ENCODE data around the gene DMBT1.

Gene DMBT1

DNA sequence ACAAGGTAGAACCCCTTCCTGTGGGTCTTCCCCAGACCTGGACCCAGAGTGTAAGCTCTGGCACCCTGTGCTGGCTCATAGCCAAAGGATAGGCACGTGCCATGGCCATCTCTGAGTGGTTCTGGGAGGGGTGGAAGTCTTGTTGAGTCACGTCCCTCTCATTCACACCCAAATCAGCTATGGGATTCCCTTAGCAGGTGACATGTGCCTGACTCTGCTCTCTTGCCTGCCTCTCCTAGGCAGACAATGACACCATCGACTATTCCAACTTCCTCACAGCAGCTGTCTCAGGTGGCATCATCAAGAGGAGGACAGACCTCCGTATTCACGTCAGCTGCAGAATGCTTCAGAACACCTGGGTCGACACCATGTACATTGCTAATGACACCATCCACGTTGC lies 79.2 kb downstream of the DMBT1 start:
- no peak overlapping the region for H3K4me3 ChIP-seq
- H3K27ac ChIP-seq, result no peak overlapping the region

DNA sequence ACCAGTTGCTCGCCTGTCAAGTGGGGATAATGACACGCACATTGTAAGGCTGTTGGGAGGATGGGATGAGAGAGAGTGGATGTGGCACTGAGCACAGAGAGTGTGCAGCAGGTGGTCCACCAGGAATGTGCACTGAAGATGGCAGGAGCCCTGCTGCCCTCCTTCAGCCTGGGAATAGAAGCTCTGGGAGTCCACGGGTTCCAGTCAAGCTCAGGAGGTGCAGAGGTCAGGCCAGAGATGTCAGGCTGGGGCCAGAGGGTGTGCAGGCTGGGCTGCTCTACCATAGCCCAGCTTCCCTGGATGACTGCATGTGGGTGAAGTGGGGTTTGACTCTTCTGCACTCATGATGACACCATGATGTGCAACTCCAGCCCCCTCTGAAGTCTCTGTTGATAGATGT lies 80.4 kb downstream of the DMBT1 start:
- Histone ChIP-seq H3K4me3 (no peak overlapping the region), H3K27ac (no peak overlapping the region)

DNA sequence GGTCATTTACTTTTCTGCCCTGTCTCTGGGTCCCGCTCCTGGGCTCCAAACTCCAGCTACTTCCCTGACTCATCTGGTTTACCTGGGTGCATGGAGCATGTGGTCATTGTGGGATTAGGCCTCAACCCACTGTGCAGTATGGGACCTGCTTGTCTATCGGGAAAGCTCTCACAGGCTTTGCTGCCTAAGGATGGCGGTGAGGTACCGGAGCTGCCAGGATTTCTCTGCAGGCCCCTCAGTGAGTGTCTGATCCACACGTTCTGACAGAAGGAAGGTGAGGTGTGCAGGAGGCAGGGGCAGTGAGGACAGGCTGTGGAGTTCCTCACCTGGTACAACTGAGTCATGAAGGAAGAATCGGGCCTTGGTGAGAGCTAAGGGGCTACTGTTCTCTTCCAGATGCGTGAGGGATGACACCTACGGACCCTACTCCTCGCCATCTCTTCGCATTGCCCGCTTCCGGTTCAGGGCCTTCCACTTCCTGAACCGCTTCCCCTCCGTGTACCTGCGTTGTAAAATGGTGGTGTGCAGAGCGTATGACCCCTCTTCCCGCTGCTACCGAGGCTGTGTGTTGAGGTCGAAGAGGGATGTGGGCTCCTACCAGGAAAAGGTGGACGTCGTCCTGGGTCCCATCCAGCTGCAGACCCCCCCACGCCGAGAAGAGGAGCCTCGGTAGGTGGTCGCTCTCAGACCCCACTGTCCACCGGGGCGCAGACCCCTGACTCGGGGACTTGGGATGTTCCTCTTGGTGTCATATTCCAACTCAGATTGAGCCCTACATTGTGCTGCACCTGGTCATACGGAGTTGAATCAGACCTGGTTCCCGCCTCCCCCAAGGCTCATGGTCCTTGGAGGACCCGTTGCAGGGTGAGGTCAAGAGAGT lies 82.4 kb downstream of the DMBT1 start:
- Histone ChIP-seq H3K4me3 (no peak overlapping the region), H3K27ac (no peak overlapping the region)

DNA sequence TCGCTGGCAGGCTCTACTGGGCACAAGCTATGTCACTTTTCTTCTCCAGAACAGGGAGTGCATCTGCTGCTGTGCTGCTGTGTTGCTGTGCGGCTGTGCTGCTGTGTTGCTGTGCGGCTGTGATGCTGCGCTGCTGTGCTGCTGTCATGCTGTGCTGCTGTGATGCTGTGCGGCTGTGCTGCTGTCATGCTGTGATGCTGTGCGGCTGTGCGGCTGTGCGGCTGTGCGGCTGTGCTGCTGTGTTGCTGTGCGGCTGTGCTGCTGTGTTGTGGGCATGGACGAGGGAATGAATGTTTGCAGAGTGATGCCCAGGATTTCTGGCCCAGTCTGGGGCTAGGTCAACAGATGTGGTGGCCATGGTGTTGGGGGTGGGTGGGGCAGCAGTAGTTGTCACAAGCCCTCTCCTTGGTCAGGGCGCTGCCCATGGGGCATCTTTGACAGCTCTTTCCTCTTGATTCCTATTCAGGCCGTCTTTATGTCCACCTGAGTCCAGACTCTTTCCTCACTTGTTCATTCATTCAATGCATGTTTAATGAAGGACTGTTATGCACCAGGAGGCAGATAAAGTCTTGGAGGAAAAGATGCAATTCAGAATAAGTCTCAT lies 83.5 kb downstream of the DMBT1 start:
- H3K4me3 ChIP-seq, result no peak overlapping the region
- no peak overlapping the region for H3K27ac ChIP-seq

DNA sequence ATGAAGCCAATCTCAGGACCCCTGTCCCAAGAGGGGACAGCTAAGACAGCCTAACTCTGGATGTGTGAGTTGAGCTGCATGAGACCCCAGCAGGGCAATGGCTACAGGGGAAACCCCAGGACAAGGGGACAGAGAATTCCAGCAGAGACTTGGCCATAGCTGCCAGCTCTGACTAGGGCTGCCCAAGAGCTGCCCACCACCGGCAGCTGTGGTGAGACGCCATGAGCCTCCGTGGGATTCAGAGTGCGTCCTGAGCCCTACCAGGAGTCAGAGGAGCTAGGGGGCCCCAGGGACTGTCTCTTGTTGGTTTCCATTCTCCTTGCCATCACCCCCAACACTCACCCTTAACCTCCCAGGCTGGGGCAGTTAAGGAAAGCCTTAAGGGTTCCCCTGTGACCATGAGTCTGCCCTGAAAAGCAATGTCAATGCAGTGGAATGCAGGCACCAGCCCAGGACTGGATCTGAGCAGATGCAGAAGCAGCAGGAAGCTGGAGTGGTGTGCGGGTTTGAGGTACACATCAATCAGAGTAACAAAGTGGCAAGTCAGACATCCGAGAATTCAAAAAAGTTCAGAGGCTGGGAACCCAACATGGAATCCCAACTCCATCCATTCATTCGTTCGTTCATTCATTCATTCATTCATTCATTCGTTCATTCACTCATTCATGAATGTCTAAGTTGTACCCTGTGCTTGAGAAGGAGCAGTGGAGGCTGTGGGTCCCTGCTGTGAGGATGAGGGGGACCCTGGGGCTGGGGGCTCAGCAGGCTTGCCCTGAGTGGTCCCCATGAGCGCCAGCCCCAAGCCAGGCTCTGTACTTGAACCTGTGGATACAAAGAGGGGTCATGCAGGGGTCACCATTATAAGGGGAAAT lies 86.2 kb downstream of the DMBT1 start:
- no peak overlapping the region for H3K27ac ChIP-seq

DNA sequence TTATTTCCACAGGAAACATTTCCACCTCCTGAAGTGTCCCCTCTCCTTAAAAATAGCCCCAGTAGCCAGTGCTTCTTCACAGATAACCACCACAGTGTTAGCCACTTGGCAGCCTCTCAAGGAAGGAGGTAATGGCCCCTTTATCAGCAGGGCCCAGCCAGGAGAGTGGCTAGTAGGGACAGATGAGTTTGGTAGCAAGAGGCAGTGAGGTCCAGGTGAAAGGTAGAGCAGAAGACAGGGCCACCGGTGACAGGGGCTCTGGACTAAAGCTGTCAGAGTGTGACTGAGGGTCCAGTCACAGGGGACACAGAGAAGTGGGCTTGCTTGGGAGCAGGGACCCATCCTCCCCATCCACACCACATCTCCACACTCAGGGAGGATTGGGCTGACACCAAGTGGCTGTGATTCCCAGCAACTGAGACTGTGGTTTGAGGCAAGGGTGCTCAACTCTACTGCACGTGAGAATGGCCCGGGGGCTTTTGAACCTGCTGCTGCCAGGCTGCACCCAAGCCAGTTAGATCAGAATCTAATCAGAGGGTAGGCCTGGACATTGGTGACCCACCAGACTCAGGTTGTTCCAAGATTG lies 86.9 kb downstream of the DMBT1 start:
- no peak overlapping the region for H3K27ac ChIP-seq

More for the DNA sequence above, 86.2 kb downstream of the DMBT1 start:
- H3K4me3 ChIP-seq, result no peak overlapping the region

DNA sequence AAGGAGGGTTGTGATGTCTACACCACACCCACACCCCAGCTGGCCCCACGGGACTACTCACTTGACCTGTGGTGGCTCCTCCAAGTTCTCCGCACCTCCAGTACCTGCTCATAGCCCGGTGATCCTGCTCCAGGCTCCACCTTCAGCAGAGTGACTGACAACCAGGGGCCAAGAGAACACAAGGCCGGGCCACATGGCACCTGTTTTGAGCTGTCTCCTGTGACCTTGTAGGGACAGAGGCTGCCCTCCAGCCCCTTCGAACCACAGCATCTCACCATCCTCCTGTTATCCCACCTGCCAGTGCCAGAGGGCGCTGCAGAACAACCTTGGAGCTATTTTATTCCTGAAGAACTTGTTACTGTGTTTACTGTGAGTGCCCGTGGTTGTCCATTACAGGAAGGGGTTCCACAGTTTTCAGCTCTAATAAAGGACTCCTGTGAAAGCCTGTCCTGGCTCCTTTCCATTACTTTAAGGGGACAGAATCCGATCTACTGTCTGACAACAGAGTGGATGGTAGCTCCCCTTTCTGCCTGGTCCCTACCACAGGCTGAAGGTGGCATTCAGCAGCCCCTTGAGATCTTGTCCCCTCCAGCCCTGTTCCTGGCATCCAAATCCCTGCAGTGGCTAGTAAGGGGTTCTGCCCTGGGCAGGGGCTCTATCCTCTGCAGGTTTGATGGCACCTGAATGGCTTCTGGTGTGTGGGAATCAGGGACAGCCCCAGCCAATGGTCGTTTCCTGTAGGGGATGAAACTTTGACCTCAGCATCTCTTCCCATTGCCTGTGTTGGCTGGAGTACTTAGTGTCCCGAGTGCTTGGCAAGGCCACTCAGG lies 88.3 kb downstream of the DMBT1 start:
- Histone ChIP-seq H3K4me3 (no peak overlapping the region), H3K27ac (no peak overlapping the region)

More for the DNA sequence above, 86.9 kb downstream of the DMBT1 start:
- no peak overlapping the region for H3K4me3 ChIP-seq

DNA sequence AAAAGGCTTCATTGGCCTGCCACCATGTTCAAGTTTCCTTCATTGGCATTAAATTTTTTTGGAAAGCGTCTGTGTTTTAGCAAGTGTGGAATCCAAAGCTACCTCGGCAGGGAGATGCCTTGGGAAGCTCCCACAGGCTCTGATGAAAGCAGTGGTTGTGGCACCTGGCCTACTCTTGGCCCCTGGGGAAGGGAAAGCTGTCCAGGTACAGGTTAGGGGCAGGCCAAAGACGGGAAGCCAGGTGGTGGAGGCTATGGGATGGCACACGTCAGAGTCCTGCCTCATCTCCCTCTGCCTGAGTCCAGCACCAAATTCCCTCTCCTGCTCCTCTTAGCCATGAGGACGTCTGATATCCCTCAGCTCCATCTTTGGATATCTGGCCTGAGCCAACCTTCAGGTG lies 89.3 kb downstream of the DMBT1 start:
- H3K27ac ChIP-seq, result no peak overlapping the region
- no peak overlapping the region for H3K4me3 ChIP-seq

DNA sequence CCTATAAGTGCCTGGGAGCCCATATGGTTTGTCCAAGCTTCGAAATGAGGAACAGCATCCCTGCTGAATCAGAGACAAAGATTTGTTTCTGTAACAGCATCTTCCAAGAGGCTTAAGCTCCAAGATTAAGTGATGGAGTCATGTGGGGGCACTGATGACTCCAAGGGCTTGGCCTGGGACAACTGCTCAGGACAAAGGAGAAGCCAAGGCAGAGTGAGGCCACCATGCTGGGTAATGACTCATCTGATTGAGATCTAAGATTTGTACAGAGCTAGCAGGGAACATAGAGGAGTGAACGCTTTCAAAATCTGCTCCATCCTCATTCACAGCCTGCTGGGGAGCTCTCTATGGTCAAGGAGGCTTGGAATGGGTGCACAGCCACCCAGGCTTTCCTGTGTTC lies 89.8 kb downstream of the DMBT1 start:
- no peak overlapping the region for H3K27ac ChIP-seq
- no peak overlapping the region for H3K4me3 ChIP-seq

DNA sequence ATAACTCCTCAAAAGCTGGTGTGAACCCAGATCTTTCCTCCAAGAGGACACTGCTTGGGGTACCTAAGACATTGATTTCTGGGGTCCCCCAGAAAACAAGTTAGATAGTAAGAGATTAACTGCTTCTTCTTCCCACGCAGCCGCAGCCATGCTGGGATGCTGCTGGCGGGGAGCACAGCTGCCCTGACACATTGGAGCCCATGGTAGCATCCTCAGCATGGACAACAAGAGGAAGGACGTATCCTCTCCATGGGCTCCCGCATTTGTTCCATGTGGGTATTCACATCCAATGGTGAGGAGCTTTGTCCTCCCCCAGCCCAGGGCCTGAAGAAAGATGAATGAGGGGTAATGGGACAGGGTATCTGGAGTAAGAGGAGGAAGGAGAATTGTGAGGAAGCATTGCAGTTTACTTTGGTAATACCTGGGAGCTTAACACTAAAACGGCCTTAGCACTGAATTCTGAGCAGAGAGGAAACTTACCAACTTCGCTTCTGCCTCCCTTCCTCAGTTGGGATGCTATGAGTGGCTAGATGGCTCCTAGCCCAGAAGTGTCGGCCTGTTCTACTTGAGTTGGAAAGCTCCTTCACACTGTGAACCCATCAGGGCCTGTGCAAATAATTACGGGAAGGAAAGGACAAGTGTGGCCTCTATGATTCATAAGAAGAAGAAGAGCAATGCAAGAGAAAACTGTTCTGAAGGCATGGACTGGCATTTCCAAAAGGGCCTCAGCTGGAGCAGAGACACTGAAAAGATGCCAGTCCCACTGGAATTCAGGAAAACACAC lies 95.2 kb downstream of the DMBT1 start:
- Histone ChIP-seq H3K4me3 (no peak overlapping the region), H3K27ac (no peak overlapping the region)

DNA sequence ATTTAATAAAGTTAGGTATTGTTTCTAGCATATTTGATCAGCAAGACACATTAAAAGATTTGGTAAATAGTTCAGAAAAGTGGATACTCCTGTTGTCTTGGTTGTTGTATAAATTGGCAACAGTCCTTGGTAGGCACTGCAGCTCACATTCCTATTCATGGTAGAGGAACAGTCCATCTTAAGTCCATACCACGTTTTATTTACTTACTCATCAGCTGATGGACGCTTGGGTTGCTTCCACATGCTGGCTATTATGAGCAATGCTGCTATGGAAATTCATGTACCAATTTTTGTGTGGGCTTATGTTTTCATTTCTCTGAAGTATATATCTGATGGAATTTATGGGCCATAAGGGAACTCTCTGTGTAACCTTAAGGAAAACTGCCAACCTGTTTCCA lies 95.8 kb downstream of the DMBT1 start:
- Histone ChIP-seq H3K4me3 (no peak overlapping the region), H3K27ac (peak overlapping the region in 1 of 21 experiments; percentile 69)

DNA sequence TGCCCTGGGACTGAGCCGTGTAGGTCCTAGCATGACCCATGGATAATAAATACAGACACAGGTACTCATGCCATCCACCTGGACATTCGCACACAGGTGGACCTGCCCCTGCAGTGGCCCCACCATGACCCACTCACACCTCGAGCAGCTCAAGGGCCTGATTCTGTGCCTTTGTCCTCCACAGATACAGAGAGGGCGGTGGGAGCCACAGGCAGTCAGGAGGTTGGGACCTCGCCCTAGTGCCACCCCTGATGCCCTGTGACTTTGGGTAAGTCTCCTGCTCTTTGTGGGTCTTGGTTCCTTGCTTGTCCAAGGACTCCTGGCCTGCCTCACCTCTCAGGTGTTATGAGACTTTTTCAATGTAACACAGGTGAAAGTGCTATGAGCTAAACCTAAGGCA lies 96.2 kb downstream of the DMBT1 start:
- peak overlapping the region in 2 of 21 experiments; percentile 2 to 69 for H3K27ac ChIP-seq
- H3K4me3 ChIP-seq, result no peak overlapping the region

DNA sequence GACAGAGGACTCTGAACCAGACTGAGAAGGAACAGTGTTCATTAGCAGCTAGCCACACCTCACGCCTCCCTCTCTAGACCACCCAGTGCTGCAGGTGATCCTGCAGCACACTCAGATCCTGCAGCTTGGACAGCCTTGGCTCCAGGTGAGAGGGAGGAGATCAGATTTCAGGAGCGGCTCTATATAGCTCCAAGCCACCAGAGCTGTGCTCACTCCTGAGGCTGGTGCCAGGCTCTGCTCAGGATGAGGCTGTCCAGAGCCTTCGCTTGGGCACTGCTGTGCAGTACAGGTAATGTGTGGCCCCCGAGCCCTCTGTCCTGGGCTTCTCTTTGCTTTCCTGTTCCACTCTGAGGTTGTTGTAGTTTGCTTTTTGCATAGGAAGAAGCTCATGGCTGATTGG lies 96.7 kb downstream of the DMBT1 start:
- H3K27ac ChIP-seq, result peak overlapping the region in 1 of 21 experiments; percentile 69

DNA sequence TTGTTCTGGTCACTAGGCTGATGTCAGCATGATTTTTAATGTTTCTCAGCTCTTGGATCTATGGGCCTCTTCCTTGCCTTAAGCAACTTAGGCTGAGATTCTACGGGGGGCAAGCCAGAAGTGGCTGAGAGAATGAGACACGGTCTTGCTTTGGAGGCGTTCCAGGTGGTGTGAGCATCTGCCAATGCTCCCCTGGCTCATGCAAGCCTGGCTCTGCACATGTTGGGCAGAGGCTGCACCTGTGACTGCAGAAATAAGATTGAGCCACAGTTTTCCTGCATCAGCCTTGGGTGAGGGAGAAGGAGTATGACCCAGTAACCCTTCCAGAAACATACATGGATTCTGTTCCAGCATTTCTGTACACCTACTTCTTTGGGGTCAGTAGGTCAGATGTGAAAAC lies 97.2 kb downstream of the DMBT1 start:
- H3K27ac ChIP-seq, result peak overlapping the region in 1 of 21 experiments; percentile 69
- H3K4me3 ChIP-seq, result no peak overlapping the region

More for the DNA sequence above, 96.7 kb downstream of the DMBT1 start:
- no peak overlapping the region for H3K4me3 ChIP-seq

DNA sequence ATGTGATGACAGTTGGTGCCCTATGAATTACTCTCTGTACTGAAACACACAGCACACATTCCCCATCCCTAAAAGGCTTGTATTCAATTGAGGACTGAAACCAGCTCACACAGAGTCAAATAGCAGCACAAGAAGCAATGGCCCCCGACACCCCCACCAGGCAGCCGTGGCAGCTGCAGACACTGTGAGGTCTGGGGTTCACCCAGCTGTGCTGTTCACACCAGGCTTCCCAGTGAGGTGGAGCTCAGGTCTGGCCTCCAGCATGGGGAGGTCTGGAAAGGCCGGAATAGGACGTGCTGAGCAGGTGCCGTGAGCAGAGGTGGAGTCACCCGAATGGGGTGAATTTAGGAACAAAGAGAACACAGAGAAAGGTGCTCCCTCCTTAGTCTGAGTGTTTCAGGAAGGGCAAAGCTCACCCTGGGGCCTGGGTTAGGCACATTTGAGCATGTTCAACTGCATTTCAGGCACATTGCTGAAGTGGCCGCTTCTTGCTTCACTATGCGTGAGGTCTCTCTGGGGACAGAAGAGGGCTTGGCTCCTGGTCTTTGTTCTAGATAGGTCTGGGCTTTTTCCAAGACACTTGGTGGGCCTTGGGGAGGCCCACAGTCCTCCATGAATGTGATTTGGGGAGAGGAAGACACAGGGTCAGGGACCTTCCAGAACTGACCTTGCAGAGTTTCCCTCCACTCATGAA lies 97.9 kb downstream of the DMBT1 start:
- Histone ChIP-seq H3K27ac (no peak overlapping the region), H3K4me3 (no peak overlapping the region)

DNA sequence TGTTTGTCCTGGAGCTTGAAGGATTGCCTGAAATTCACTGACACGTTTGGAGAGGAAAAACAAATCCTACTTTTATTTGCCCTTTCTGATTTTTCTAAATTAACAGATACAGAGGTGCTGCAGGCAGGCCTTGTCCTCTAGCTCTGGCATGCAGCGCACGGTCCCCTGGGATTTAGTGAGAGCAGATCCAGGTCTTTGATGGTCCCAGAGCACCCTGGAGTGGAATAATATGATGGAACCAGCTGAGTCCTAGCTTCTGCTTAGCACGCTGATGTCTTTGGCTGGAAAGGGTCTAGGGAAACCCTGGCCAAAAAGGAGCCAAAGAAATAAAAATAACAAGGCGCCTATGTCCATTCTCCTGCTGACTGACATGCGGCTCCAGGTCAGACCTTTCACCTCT lies 98.6 kb downstream of the DMBT1 start:
- H3K27ac ChIP-seq, result no peak overlapping the region
- no peak overlapping the region for H3K4me3 ChIP-seq

DNA sequence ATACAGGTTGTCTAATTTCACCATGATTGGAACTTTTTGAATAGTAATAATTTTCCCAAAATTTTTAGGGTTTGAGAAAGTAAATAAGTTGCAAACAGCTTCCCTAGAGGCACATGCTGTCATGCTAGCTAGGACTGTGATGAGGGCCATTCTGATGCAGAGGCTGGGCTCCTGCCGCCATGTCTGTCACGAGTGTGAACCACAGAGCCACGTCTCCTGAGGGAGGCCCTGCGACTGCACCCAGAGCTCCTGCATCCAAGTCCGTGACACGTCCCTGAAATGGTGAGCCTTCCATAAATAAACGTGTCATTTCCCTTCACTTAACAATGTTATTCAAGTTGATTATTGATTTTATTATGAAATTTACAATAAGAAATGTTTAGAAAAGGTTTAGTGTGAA lies 99.1 kb downstream of the DMBT1 start:
- H3K4me3 ChIP-seq, result no peak overlapping the region
- no peak overlapping the region for H3K27ac ChIP-seq

DNA sequence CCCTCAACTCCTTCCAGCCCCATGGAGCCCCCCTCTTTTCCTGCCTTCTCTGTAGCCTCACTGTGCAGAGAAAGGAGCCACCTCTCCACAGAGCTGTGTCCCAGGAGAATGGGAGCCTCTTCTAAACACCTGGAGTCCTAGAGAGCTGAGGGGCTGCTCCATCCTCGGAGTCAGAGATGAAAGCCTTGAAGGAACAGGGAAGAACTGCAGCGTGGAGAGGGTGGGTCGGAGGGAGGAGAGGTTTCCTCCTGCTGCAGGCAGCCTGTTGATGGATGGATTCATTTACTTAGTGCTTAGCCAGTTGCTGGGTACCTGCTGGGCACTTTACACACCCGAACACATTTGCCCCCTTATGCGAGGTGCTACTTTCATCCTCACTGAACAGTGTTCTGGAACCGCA lies 100.1 kb downstream of the DMBT1 start:
- no peak overlapping the region for H3K4me3 ChIP-seq
- no peak overlapping the region for H3K27ac ChIP-seq

Data from skin epidermis (tissue), 12 donors.